Mucosa of descending colon (tissue), 3 donors: Measurements from ENCODE around the gene ST6GALNAC2. TPM values are rescaled to one million over a fixed set of nuclear protein-coding genes. Genes with fewer than 3 reads are reported as not detected.
A peak's percentile ranks its signal among the peaks of the same experiment; 100 is the strongest.

Experiments
- ATAC-seq: fragments of 200-7000 bp; cut with Tn5 transposase; one replicate; pipeline ENCODE4 v1.9.1; 2020; ENCODE audit warnings: mild to moderate bottlenecking, moderate library complexity
- DNase-seq, 3 donors: peaks; one replicate each; pipeline ENCODE4 v3.0.0-alpha.2; 2020
- H3K36me3 ChIP-seq: fragments of 200-600 bp; one replicate; pipeline ENCODE4 v1.8.0; 2021; ENCODE audit warnings: low read depth, mild to moderate bottlenecking
- H3K4me1 ChIP-seq: fragments of 200-600 bp; one replicate; pipeline ENCODE4 v1.8.0; 2021; ENCODE audit warnings: low read depth, mild to moderate bottlenecking
- H3K4me3 ChIP-seq: fragments of 200-600 bp; one replicate; pipeline ENCODE4 v1.8.0; 2021; ENCODE audit warnings: mild to moderate bottlenecking
- H3K9me3 ChIP-seq: fragments of 200-600 bp; one replicate; pipeline ENCODE4 v1.8.0; 2021; ENCODE audit warnings: mild to moderate bottlenecking
- CTCF ChIP-seq: fragments of 200-600 bp; IDR thresholded peaks from one replicate; pipeline ENCODE4 v1.8.0; 2022; ENCODE audit warnings: antibody characterized with exemption, mild to moderate bottlenecking
- intact Hi-C, 2 donors: fragments of 100-400 bp; cut with DNase I in 1 of 2; cut with micrococcal nuclease in 1 of 2; formaldehyde crosslinking; loops; one replicate each; pipeline versions ENCODE4 v1.11.0 to v1.11.1; 2022; cut with DNase I, micrococcal nuclease
- total RNA-seq, 3 donors: library from RNA; stranded (reverse); fragmentation: NEBNext Ultra II Directional in 2 of 3; extraction: Animal tissue kit (Norgen Biotek cat#: 25700) in 2 of 3; gene quantifications; one replicate each; pipeline versions ENCODE4 v1.2.1 to v1.2.4, GENCODE V29; 2021 to 2023
- donor health status: DM: no; HTN: no; CAD: no; lungs with moderate emphysema.
- donor health status: DM: no; HTN: no; CAD: no.
- donor health status: DM: no; HTN: yes; CAD: no.

ST6GALNAC2 gene
- total RNA-seq, 3 donors from 2014 or later = 3.7 to 11.1 (median 4.3) TPM

GRCh38 chr17:76570877-76571471 lies 14.7 kb downstream of the ST6GALNAC2 start:
- Histone ChIP-seq H3K9me3 (no peaks in the 10 kb centered on the region), H3K36me3 (no peaks in the 10 kb centered on the region), H3K4me3 (no peak overlapping the region), H3K4me1 (no peaks in the 10 kb centered on the region)
- DNase-seq (no peak), ATAC-seq (no peak)
- intact Hi-C loops = no loop called here
- TF ChIP-seq CTCF = no peak

- TF ChIP-seq CTCF = no peak
- Histone ChIP-seq H3K9me3 (no peaks in the 10 kb centered on the region), H3K4me1 (no peaks in the 10 kb centered on the region), H3K4me3 (no peak overlapping the region), H3K36me3 (no peaks in the 10 kb centered on the region)
- ATAC-seq (no peak), DNase-seq (no peak)
- intact Hi-C loops = no loop called here
Observed at GRCh38 chr17:76570457-76570856, 15.2 kb downstream of the ST6GALNAC2 start.

- no peaks in the 10 kb centered on the region for H3K36me3 ChIP-seq
- TF ChIP-seq CTCF = no peak
- H3K4me3 ChIP-seq = no peak overlapping the region
- H3K9me3 ChIP-seq = no peaks in the 10 kb centered on the region
- intact Hi-C loops = no loop called here
- ATAC-seq = peak; percentile 5
- H3K4me1 ChIP-seq = no peaks in the 10 kb centered on the region
- no peak for DNase-seq
Observed at GRCh38 chr17:76569607-76570279, 15.9 kb downstream of the ST6GALNAC2 start.

- Histone ChIP-seq H3K4me3 (no peak overlapping the region), H3K4me1 (no peaks in the 10 kb centered on the region), H3K9me3 (no peaks in the 10 kb centered on the region), H3K36me3 (no peaks in the 10 kb centered on the region)
- TF ChIP-seq CTCF = no peak
- no peak for ATAC-seq
- intact Hi-C loops = no loop called here
- DNase-seq = no peak
Observed at GRCh38 chr17:76568811-76569221, 16.8 kb downstream of the ST6GALNAC2 start.

GRCh38 chr17:76567634-76568432 lies 17.8 kb downstream of the ST6GALNAC2 start:
- DNase-seq (no peak), ATAC-seq (peak; percentile 17)
- TF ChIP-seq CTCF = no peak

More at GRCh38 chr17:76567634-76568432, 17.8 kb downstream of the ST6GALNAC2 start:
- H3K4me1 ChIP-seq = no peaks in the 10 kb centered on the region
- no peaks in the 10 kb centered on the region for H3K9me3 ChIP-seq
- no peaks in the 10 kb centered on the region for H3K36me3 ChIP-seq
- no peak overlapping the region for H3K4me3 ChIP-seq
- intact Hi-C loops = no loop called here
